Subcutaneous abdominal adipose tissue (tissue), 5 donors: ENCODE data around the gene SUPT3H.

Experiments used
- H3K27ac ChIP-seq: one replicate; pipeline ENCODE4 v1.7.0; 2013; ENCODE audit warnings: low read depth, mild to moderate bottlenecking, inconsistent platforms, low read length, moderate library complexity
- H3K27me3 ChIP-seq, 5 donors: one replicate each; pipeline ENCODE4 v1.7.0; 2013; ENCODE audit warnings: low read length in 5 of 5, inconsistent platforms in 1 of 5; ENCODE audit not compliant: control insufficient read depth in 5 of 5, insufficient read depth in 4 of 5
- H3K36me3 ChIP-seq, 5 donors: one replicate each; pipeline ENCODE4 v1.7.0; 2013; ENCODE audit warnings: low read length in 5 of 5; ENCODE audit not compliant: control insufficient read depth in 5 of 5, insufficient read depth in 5 of 5
- H3K4me1 ChIP-seq, 5 donors: one replicate each; pipeline ENCODE4 v1.7.0; 2013; ENCODE audit warnings: low read length in 5 of 5, mild to moderate bottlenecking in 3 of 5, moderate library complexity in 1 of 5; ENCODE audit not compliant: control insufficient read depth in 5 of 5, insufficient read depth in 5 of 5
- H3K4me3 ChIP-seq, 5 donors: one replicate each; pipeline ENCODE4 v1.7.0; 2013; ENCODE audit warnings: low read length in 5 of 5, low read depth in 1 of 5
- H3K9ac ChIP-seq, 5 donors: one replicate each; pipeline ENCODE4 v1.7.0; 2013; ENCODE audit warnings: low read length in 5 of 5, mild to moderate bottlenecking in 4 of 5, moderate library complexity in 3 of 5
- H3K9me3 ChIP-seq, 5 donors: one replicate each; pipeline ENCODE4 v1.7.0; 2013; ENCODE audit warnings: low read length in 5 of 5; ENCODE audit not compliant: control insufficient read depth in 5 of 5
- donor health status: healthy.
- donor health status: healthy.
- donor health status: healthy.
- donor health status: healthy.
- donor health status: healthy.

SUPT3H gene

DNA sequence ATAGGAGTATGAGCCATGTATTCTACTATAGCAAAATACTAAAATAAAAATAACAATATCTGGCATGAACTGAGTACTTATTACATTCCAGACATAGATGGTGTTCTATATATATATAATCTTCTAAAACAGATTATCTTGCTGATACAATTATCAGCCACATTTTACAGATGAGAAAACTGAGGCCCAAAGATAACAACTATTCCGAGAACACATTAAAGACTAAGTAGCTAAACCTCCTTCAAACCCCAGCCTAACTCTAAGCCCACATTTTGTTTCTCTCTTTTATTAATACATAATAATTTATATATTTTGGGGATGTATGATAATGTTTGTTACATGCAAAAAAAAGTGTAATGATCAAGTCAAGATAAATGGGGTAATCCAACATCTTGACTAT lies 148.3 kb downstream of the SUPT3H start:
- Histone ChIP-seq H3K4me1 (no peaks in the 10 kb centered on the region), H3K27ac (no peak overlapping the region), H3K9me3 (peaks cover 0 to 15% (median 13%) of the 10 kb centered on the region in 5 donors), H3K4me3 (no peak overlapping the region), H3K36me3 (peaks cover 0 to 3% (median 0%) of the 10 kb centered on the region in 5 donors), H3K9ac (no peak overlapping the region), H3K27me3 (no peaks in the 10 kb centered on the region)

DNA sequence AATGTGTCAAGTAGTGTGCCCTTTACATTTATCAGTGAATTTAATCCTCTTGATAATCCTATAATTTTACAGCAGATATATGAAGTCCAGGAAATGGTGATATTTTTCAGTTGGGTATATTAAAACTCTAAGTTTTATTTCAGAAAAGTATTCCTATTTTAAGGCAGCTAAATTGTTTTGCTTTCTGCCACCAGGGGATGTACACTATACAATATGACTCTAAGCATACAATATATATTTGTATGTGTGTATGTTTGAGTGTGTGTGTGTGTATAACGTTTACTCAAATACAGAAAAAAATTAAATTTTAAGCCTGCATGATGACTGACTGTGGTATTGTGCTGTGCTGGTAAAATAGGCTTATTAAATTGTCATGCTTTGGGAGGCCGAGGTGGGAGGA lies 151.7 kb downstream of the SUPT3H start:
- Histone ChIP-seq H3K9ac (no peak overlapping the region), H3K4me3 (no peak overlapping the region), H3K4me1 (no peaks in the 10 kb centered on the region), H3K27me3 (no peaks in the 10 kb centered on the region), H3K36me3 (no peaks in the 10 kb centered on the region), H3K9me3 (peaks cover 0 to 4% (median 1%) of the 10 kb centered on the region in 5 donors), H3K27ac (no peak overlapping the region)

DNA sequence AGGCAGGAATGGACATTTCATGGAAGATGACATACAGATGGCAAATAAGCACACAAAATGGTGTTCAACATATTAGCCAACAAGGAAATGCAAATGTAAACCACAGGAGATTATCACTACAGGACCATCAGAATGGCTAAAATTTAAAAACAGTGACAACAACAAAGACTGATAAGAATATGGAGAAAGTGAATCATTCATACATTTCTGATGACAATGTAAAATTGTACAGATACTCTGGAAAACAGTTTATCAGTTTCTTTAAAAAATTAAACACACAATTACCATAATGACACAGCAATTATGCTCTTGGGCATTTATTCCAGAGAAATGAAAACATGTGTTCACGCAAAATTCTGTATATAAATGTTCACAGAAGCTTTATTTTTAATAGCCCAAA lies 155.4 kb downstream of the SUPT3H start:
- Histone ChIP-seq H3K27me3 (no peaks in the 10 kb centered on the region), H3K9me3 (no peaks in the 10 kb centered on the region), H3K36me3 (no peaks in the 10 kb centered on the region), H3K4me1 (no peaks in the 10 kb centered on the region), H3K27ac (no peak overlapping the region), H3K9ac (no peak overlapping the region), H3K4me3 (no peak overlapping the region)

DNA sequence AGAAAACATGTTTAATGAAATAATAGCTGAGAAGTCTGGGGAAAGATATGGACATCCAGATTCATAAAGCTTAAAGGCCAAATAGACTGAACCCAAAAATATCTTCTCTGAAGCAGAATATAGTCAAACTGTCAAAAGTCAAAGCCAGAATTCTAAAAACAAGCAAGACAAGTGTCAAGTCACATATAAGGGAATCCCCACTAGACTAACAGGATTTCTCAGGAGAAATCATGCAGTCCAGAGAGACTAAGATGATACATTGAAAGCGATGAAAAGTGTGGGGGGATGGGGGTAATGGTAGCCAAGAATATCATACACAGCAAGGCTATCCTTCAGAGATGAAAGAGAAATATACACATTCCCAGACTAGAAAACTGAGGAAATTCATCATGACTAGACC lies 162.0 kb downstream of the SUPT3H start:
- Histone ChIP-seq H3K9ac (no peak overlapping the region), H3K27ac (no peak overlapping the region), H3K27me3 (no peaks in the 10 kb centered on the region), H3K4me1 (no peaks in the 10 kb centered on the region), H3K36me3 (peaks cover 0 to 10% (median 0%) of the 10 kb centered on the region in 5 donors), H3K9me3 (peaks cover 0 to 13% (median 9%) of the 10 kb centered on the region in 5 donors), H3K4me3 (no peak overlapping the region)

DNA sequence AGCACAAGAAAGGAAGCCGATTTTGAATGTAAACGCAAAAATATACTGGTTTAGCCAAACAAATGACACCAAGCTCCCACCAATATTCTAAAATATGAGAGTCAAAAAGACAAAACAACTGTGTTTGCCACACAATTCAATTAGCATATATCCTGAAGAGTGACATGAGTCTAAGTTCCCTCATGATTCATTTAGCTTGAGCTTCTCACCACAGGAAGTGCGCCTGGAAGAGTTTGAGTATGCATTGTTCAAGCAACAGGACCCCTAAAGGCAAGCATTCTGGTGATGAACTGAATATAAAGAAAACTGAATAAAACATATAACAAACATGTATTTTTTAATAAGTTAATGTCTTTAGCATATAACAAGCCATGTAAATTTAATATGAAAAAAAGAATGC lies 164.8 kb downstream of the SUPT3H start:
- H3K27me3 ChIP-seq, result no peaks in the 10 kb centered on the region
- no peak overlapping the region for H3K9ac ChIP-seq
- no peaks in the 10 kb centered on the region for H3K4me1 ChIP-seq
- H3K4me3 ChIP-seq, result no peak overlapping the region
- peaks cover 8 to 21% (median 14%) of the 10 kb centered on the region in 5 donors for H3K9me3 ChIP-seq
- peaks cover 0 to 10% (median 0%) of the 10 kb centered on the region in 5 donors for H3K36me3 ChIP-seq
- no peak overlapping the region for H3K27ac ChIP-seq

DNA sequence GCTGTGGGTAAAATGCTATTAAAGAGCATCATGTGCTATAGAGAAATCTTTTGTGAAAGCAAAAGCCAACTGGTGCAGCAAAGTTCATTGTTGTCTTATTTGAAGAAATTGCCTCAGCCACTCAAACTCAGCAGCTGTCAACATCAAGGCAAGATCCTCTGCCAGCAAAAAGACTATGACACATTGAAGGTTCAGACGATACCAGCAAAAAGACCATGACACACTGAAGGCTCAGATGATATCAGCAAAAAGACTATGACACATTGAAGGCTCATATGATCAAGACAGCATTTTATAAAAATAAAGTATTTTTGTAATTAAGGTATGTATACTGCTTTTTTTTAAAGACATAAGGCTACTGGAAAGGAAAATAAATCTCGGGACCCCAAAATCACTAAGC lies 168.0 kb downstream of the SUPT3H start:
- Histone ChIP-seq H3K36me3 (peaks cover 0 to 5% (median 0%) of the 10 kb centered on the region in 5 donors), H3K27me3 (no peaks in the 10 kb centered on the region), H3K9me3 (peaks cover 8 to 15% (median 10%) of the 10 kb centered on the region in 5 donors), H3K27ac (no peak overlapping the region), H3K4me3 (no peak overlapping the region), H3K9ac (no peak overlapping the region), H3K4me1 (no peaks in the 10 kb centered on the region)

DNA sequence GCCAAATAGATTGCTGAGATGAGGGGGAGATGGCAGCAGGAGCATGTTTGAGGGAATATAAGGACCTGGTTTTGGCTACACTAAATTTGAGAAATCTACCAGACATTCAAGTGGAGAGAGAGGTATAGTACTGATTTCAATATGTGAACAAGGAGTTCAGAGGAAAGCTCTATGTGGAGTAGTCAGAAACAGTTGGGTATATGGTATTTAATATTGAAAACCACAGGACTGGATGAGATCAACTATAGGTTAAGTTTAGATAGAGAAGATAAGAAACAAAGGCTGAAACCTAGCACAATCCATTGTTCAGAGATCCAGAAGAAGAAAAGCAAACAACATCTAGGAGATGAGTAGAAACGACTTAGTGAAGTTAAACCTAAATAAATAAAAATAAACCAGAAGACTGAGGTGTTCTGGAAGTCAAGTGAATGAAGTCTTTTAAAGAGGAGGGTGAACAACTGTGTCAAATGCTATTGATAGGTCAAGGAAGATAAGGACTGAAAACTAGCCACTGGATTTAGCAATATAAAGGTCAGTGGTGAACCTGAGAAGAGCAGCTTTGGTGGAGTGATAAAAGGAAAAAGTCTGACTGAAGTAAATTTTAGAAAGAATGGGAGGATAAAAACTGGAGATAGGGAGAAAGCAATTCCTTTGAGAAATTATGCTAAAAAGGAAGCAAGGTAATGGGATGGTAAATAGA lies 170.8 kb downstream of the SUPT3H start:
- Histone ChIP-seq H3K9ac (no peak overlapping the region), H3K4me3 (no peak overlapping the region), H3K27me3 (no peaks in the 10 kb centered on the region), H3K9me3 (peaks cover 5 to 12% (median 8%) of the 10 kb centered on the region in 5 donors), H3K36me3 (no peaks in the 10 kb centered on the region), H3K4me1 (no peaks in the 10 kb centered on the region), H3K27ac (no peak overlapping the region)

DNA sequence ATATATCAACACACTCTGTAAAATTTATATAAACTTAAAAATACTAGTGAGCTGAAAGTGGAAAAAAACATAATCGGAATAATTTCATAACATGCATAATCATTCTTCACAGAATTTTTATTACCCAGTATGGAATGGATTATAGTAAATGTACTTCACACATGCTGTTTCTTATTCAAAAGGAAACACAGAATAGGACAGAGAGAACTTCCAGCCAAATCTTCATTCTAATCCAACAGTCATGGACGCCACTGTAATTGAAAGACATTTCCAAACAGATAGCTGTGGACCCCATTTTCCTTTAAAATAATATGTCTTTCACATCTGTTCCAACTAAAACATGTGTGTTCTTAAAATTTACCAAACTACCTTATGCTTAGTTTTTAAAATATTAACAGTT lies 176.2 kb downstream of the SUPT3H start:
- Histone ChIP-seq H3K4me3 (no peak overlapping the region), H3K36me3 (no peaks in the 10 kb centered on the region), H3K9ac (no peak overlapping the region), H3K27me3 (no peaks in the 10 kb centered on the region), H3K9me3 (no peaks in the 10 kb centered on the region), H3K4me1 (no peaks in the 10 kb centered on the region), H3K27ac (no peak overlapping the region)

DNA sequence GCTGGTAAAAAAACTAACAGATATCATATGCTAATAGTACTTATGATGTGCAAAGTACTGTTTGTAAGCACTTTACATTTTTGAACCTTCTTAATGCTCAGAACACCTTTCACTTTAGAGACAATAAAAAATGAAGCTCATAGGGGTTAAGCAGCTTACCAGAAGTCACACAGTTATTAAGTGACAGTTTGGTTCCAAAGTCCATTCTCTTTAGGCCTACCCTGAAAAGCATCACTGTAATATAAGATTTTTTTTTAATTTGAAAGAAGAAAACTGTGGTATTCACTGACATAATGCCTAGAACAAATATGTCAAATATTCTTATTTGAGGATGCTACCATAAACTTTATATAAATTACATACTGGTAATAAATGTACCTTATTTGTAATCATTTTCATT lies 177.2 kb downstream of the SUPT3H start:
- Histone ChIP-seq H3K4me3 (no peak overlapping the region), H3K36me3 (no peaks in the 10 kb centered on the region), H3K27ac (no peak overlapping the region), H3K4me1 (peaks cover 0 to 3% (median 0%) of the 10 kb centered on the region in 5 donors), H3K9me3 (no peaks in the 10 kb centered on the region), H3K27me3 (no peaks in the 10 kb centered on the region), H3K9ac (no peak overlapping the region)

DNA sequence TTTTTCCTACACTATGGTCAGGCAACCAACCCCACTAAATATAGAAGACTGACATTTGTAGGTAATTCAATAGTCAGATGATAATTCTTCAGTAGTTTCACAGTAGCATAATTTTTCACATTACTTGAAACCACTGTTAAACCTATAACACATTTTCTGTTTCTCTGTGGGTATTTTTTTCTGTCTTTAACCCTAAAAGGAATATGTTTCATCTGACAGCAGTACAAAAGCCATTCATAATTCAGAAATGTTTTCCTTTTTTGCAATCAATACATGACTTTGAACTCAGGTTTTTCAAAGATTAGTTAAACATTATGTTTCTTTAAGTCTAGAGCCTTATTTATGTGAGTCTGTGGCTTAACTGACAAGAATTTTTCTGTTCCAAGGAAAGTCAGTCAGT lies 178.2 kb downstream of the SUPT3H start:
- Histone ChIP-seq H3K9ac (no peak overlapping the region), H3K27ac (no peak overlapping the region), H3K4me1 (peaks cover 0 to 3% (median 0%) of the 10 kb centered on the region in 5 donors), H3K9me3 (no peaks in the 10 kb centered on the region), H3K4me3 (no peak overlapping the region), H3K36me3 (no peaks in the 10 kb centered on the region), H3K27me3 (no peaks in the 10 kb centered on the region)
